OCI-M2 (cell line): Measurements from ENCODE around the gene WT1.

Source experiments
- DNase-seq: peaks from one replicate; lab custom pipeline; 2025; ENCODE audit not compliant: unreplicated experiment; lab: John Stamatoyannopoulos, UW

WT1 gene

DNA sequence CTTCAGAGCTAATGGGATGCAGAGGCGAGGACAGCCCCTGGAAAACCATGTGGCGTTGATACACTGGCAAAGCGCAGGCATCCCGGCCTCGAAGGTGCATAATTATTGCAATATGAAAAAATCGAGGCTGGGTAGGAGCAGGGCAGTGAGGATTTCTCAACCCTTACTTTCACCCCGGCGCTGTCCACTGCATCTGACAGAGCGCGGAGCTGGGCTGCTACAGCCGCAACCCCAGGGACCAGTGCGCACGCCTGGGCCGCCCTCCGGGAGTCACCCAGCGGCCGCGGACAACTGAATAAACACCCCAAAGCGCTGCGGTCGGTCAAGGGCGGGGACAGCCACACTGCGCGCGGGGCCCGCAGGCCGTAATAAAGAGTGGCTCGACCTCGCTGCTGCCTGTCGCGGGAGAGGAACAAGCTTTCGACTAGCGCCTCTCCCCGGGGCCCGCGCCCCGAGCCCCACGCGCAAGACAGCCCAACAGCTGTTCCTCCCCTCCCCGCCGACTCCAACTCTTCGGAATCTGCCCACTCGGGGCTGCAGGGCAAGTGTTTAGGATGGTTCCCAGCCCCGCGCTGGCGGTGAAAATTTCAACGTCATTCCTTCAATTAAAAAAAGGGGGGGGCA, 3.6 kb upstream of the WT1 start:
- DNase-seq, result no peak

DNA sequence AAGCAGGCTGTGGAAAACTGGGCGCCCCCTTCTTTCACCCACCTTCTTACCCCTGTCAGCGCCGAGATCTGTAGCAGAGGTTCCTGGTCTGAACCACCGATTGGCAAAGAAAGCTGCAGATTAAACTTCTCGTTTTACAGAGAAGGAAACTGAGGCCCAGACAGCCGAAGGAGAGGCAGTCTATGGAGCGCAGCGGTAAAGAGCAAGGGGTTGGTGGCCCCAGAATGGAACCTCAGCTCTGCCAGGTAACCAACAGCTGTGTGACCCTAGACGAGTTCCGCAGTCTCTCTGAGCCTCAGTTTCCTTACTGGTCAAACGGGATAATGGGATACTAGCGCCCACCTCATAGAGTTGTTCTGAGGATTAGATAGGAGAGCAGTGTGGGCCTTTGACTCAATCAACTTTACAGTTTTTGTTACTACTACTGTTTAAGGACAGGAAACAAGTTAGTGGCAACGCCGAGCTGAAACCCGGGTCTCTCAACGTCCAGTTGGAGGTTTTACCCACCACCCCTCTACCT, 3.1 kb upstream of the WT1 start:
- DNase-seq, result no peak

DNA sequence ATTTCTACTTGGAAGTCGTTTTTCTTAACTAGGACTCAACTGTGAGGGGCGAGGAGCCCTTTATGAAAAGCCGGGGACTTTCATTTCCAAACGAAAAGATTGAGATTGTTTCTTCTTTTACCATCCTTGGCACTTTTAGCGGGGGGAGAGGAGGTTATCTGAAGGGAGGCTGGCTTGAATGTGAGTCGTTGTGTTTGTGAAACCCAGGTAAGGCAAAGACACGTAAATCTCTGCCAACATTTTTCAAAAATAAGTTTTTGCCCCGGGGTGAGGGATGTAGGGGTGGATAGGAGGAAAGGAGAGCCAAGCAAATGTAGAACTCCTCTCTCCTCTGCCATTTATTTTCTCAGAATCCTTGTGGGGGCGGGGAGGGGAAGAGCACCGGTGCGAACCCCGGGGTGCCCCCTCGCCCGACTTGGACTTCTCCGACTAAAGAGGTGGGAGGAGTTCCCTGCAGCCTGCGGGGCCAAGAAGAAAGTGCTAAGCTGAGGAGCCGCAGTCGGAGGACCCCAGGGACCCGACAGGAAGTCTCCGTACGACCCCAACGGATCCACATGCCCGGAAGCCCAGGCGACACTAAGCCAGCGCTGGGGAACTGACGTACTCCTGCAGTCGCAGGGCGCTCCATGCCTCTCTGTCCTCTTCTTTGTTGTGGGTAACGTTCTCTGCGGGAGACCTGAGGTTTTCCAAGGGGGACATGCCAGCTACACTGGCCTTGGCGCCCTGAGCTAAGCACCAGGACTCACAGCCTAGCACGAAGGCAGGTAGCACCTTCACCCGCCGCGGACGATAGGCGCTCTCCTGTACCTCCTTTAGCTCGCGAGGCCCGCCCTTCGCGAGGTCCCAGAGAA, 2.4 kb upstream of the WT1 start:
- DNase-seq, result no peak

DNA sequence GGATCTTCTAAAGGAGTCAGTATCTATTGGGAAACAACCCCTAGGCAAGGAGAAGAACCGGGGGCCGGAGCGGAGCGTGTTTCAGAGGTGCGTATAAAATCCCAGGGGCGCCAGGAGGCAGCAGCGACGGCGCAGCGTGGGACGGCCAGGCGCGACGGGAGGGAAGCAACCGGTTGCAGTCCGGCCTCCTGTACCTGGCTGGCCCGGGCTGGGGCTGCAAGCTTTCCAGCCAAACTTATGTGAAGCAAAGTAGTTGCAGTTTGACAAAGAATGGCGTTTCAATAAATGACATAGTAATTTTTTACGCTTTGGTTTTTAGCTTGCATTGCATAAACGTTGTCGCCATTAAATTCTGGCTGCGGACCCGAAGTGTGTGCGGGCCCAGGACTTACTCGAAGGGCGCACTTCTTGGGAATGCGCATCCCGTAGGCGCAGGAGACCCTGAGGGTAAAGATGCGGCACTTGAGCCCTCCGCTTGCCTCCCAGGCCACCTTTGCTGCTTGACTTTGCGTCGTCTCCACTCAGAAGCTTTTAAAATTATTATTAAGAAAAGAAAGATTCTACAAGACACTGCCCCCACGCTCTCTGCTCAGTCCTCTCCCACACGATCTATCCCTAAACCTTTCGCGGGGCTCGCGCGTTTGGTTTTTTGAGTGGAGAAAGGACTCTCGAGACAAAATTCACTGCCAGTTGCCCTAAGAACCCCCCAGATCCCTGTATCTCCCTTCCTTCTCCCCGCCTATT, 1.6 kb upstream of the WT1 start:
- no peak for DNase-seq

DNA sequence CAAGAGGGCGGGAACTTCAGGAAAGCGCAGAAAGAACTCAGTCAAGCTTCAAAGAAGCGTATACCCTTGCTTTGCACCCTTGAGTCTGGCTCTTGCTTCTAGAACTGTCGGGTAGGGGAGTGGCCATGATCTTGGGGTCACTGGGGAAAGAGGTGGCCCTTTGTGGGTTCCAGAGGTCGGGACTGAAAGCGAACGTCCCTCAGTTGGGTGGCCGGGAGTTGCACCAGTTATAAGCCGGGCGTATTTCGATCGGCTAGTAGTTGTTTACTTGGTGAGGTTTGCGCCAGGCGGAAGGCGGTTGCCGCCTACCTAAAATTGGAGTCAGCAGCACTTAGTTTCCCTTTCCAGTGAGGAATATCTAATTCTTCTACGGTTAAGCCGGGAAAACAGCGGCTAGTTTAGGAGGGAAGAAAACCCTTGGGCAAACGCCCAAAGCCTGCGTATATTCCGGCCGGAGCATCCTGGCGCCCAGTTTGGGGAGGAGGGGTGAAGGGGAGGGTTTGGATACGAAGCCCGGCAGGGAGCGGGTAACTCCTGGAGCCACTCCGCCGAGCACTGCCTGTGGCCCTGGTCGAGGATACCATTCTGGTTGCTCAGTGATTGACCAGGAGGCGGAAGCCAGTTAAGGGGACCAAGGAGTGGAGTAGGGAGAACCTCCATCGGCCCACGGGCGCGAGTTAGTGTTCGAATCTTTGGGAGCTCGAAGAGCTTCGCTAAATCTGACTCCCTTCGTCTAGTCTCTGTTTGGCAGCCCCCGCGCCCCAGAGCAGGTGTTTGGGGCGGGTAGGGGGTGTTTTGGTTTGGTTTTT, 807 bp upstream of the WT1 start:
- DNase-seq, result no peak

DNA sequence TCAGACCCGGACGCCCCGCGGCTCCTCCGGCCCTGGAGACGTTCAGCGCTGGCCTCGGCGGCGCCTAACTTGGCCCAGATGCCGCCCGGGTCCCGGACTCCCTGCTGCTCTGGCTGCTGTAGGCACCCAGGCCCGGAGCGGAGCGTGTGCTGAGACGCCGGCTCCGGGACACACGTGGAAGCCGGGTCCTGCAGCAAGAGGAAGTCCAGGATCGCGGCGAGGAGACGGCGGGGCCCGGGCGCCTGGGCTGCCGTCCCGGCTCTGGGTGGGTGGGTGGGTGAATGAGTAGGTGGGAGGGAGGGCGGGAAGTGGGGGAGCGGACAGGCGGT, 223 bp downstream of the WT1 start:
- DNase-seq, result no peak

DNA sequence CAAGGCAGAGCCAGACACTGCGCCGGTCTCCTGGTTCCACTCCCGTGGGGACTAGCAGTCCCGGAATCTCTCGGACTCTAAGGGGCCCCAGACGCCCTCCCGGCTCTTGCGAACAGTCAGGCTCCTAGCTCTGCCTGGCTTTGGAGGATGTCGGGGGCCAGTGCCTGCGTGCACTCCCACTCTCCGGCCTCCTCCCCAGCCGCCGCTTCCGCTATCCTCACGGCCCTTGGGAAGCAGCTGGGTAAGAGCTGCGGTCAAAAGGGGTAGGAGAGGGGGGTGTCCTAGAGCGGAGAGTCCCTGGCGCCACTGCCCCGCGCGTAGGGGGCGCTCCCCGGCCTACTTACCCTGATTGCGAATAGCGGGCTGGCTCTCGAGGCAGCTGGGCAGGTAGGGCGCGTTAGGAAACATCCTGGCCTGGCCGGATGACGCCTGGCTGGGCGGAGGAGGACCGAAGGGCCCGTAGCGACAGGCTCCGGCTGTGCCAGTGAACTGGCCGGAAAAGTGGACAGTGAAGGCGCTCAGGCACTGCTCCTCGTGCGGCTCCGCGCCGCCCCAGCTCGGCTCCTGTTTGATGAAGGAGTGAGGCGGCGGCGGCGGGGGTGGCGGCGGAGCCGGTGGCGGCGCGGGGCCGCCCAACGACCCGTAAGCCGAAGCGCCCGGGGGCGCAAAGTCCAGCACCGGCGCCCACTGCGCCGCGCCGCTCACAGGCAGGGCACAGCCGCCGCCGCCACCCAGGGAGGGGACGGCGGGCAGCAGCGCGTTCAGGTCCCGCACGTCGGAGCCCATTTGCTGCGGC, 785 bp downstream of the WT1 start:
- DNase-seq, result no peak

DNA sequence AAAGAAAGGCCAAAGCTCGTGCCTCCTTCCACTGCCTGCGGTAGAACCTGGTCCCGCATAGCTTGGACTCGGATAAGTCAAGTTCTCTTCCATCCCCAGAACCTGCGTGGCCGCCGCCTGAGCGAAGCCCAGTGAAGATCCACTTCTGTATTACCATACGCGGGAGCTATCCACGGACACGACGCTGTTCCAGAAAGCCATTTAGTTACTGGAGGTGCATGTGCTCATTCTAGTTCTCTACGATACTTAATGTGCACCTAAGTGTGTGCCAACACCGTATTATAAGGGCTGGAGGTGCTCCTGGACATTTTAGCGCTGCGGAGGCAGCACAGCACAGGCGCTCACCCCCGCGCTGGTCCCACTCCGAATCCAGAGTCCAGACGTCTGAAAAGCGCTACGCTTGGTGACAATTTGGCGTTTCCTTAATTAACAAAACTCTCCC, 1.4 kb downstream of the WT1 start:
- DNase-seq, result no peak

DNA sequence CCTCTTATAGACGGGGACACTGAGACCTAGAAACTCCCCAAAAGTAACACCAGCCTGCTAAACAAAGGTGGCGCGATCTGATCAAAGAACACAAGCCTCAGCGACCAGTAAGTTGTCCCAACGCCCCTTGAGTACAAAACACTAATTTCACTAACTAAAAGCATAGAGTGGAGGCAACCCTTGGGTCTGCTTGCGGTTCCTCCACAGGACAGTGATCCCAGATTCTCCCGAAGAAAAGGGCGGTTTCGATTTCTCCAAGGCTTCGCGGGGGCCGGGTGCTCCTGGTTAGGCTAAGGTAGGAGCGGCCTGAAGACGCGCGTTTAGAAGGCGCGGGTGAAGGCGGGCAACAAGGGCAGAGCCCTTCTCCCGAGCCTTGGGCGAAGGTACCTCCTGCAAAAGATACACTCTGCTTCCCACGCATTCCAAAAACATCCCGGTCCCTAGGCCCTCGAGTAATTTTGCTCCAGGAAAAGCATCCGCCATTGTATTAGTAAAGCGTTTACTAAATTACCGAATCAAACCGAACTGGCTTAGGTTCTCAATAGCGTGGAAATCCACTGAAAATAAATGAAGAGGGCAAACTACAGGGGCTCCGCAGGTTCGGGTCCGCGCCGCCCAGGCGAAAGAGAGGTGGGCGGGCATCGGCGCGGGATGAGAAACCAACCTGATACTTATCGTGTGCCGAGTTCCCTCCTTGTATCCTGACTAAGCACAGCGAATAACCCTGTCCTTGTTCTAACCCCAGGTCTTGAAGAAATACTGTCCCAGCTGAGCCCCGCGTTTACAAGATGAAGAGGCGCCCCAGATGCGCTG, 2.0 kb downstream of the WT1 start:
- DNase-seq, result no peak

DNA sequence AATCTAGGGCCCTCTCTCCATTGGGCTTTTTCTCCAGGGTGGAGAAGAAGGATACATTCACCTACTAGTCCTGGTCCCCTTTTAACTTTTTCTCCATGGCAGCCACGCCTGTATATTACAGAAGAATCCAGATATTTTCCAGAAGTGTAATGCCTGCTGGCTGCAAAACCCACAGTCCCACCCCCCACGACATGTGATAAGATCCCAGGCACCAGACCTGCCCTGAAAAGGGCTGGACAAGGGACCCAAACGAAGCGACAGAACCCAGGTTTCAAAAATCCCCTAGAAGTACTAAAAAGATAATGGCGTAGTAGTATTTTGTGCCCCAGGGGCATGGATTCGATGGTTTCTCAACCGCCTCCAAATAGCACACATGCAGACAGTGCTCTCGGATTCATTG, 2.8 kb downstream of the WT1 start:
- no peak for DNase-seq

DNA sequence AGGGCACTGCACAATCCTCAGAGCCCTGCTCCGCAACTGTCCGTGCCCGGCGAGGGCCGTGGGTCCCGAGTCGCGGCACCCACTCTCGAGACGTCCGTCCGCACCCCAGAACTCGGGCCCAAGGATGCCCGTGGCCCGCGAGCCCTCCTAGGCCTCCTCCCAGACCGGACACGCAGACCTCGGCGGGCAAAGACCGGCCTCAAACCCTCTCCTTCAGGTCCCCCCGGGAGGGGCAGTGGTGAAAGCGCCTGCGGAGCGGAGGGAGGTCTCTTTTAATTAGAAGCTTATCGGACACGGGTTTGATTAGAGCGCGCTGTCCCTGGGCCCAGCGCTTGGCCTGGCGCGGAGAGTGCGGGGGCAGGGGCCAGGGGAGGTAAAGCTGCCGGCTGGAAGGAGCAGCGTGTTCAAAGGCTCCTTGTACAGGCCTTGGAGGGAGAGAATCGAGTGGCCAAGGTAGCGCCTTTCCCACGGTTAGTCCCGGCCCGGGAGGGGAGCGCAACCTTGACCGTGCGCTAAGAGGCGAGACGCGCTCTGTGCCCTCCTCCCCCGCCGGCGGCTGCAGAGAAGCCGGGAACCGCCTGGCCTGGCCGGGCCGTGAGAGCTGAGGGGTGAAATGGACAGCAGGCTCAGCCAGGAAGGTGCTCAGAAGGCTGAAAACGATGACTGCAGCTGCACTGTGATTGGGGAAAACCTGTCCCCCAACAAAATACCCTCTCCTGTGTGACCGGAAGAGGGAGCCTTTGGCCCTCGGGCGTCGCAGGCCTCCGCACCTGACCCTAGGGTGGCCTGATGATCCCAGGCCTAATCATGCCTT, 4.6 kb downstream of the WT1 start:
- DNase-seq, result no peak

DNA sequence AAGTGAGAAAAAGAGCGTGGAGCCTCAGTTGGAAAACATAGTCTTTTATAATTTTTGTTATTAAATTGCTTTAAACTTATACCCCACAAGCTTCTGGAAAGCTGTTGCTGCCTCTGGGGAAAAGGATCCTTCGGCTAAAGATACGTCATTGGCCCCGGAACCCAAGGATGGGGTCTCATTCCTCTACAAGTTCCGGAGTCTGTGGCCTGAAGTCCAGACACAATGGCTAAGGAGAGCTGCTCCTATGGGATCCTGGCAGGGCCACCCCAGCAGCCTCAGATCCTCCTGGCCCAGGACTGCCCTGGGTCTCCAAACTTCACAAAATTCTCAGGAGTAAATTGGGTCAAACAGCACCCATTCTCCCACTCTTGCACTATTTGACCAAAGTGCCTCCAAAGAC, 5.9 kb downstream of the WT1 start:
- no peak for DNase-seq

DNA sequence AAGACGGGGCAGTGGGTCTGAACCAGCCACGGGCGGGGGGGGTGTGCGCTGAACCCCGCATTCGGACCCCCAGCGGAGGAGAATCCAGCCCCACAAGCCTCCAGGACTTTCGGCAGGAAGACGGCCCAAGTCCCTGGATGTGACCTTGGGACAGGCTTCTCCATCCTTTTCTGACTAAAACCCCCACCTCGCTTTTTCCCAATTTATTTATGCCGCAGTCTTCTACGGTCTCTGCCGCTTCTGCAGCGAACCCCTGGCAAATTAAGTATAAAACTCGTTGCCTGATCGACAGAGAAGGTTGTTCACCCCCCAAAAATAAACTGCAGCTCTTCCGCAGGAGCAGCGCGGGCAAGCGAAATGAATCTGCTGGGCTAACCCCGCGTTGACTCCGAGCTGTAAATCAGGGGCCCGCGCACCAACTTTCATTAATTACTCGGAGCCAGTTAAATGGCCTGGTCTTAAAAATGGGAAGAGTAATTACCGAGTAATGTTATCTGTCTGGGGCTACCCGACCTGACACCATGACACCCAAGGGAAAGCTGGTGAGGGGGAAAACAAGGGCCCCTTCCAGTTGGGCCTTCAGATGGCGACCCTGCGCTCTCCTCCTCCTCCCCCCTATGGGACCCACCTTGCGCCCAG, 6.6 kb downstream of the WT1 start:
- no peak for DNase-seq

DNA sequence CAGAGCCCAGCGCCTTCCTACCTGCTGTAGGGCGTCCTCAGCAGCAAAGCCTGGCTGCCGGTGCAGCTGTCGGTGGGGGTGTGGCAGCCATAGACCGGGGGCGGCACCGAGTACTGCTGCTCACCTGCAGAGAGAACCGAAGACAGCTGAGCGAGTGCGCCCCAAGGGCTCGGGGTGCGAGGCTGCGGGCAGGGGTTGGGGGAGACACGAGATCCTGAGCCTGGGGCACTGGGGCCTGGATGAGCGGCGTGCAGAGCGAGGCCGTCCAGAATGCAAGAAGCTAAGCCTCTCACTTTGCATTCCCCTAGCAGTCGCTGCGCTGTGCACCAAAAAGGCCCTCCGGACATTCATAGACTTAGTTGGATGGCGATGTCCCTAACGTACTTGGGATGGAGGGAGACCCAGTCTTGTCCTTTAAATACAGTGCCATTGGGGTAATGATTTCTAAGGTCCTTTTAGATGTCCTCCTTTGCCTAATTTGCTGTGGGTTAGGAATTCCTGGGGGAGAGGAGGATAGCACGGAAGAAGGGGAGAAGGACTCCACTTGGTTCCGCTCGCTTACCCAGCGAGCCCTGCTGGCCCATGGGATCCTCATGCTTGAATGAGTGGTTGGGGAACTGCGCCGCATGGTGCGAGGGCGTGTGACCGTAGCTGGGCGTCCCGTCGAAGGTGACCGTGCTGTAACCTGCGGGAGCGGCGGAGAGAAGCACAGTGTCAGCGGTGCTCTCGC, 7.2 kb downstream of the WT1 start:
- DNase-seq, result no peak

DNA sequence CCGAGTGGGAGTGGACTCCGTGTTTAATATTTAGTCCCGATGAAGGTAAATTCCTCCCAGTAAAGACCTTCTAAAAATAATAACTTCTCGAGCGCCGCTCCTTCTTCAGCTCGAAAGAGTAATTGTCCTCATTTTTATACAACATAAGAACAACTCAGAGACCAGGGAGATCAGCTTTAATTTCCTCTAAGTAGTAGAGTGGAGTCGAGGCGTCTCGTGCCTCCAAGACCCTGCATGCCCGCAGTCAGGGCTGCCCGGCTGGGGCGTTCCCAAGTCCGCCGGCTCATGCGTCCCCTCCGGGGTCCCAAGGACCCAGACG, 7.8 kb downstream of the WT1 start:
- DNase-seq, result no peak

DNA sequence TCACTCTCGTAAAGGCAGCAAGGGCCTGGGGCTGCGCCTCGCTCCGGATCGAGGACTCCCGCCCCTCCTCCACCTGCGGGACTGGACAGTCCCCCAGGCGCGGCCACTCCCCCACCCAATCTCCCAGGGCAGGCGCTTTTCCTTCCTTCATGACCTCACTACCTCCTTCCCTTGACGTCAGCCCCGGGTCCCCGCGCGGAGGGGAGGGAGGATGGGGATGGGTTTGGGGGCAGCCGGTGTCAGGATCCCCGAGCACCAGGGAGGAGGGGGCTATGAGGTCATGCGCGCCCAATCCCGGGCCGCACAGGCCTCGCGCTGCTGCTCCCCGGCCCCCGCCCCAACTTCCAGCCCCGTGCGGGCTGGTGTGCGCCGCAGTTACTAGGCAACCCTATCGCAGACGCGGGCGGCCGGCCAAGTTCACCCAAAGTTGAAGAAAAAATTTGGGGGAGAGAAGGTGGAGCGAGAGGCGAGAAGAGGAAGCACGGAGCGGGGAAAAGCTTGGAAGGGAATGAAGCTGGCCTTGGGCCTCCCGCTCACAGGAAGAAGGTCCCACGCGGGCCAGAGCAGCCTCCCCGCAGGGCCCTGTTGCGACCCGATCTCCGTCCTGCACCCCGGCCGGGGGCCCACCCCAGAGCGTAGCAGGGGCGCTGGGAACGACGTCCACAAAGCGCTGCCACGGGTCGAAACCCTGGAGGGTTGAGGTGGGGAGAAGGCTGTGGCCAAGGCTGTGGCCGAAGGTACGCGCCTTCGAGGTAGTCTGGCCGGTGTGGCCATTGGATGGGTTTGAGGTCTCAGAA, 8.3 kb downstream of the WT1 start:
- no peak for DNase-seq

DNA sequence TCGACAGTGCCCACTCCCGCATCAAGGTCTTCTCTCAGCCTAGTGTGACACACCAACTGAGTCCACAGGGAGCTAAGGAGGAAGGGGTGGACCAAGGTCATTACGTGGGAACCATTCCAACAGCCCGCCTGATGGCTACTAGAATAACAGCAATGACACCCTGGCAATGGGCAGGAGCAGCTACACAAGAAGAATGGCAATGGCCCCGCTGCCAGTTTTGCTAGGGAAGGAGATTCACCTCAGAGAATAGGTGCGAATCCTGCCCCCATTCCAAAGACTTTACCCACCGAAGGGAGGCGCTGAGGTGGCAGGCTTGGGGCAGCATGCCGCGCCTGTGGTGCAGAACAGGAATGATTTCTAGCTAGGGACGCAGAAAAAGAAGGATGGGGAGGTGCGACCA, 9.1 kb downstream of the WT1 start:
- no peak for DNase-seq
